GM12878 (cell line): ENCODE measurements around the gene AGAP3. TPM values are rescaled to one million over a fixed set of nuclear protein-coding genes. Genes with fewer than 3 reads are reported as not detected.

ENCODE experiments used
- ATAC-seq: fragments of 200-7000 bp; cut with Tn5 transposase; 3 replicates; pipeline ENCODE4 v1.9.1; 2020; ENCODE audit warnings: mild to moderate bottlenecking, moderate library complexity
- BruUV-seq: library from RNA; stranded (reverse); fragments of 400-500 nt; replicated peaks from 2 replicates; lab custom pipeline; 2021; lab: Mats Ljungman, UMichigan
- CTCF ChIA-PET: fragments of 300-600 bp; sonication (Branson Sonifier 250); formaldehyde crosslinking; extraction: SDS; loops from one replicate; lab custom pipeline; 2021; ENCODE audit warnings: inconsistent platforms; lab: Yijun Ruan, JAX
- POLR2A ChIA-PET: fragments of 350-600 bp; formaldehyde crosslinking; extraction: SDS; loops from one replicate; lab custom pipeline; 2021; ENCODE audit warnings: inconsistent platforms; lab: Charles Lee
- RAD21 ChIA-PET: fragments of 300-600 bp; sonication (Branson Sonifier 250); formaldehyde crosslinking; loops from one replicate; lab custom pipeline; 2023; ENCODE audit warnings: antibody characterized with exemption; ENCODE audit not compliant: unreplicated experiment; lab: Charles Lee
- SMC1A ChIA-PET: fragments of 300-600 bp; sonication (Branson Sonifier 250); formaldehyde crosslinking; loops from one replicate; lab custom pipeline; 2023; ENCODE audit not compliant: unreplicated experiment, uncharacterized antibody; lab: Charles Lee
- DNase-seq: peaks from one replicate; pipeline ENCODE4 v3.0.0-alpha.2; 2011; ENCODE audit warnings: low read depth, low spot score
- FAIRE-seq: peaks from 3 replicates; lab custom pipeline; 2011; peaks lifted over from hg19 to GRCh38; lab: Jason Lieb, UNC
- H2AFZ ChIP-seq: 2 replicates; pipeline ENCODE4 v1.6.0; 2011; ENCODE audit warnings: low read depth, low read length, control low read depth; ENCODE audit not compliant: control insufficient read depth
- H3K27ac ChIP-seq: 2 replicates; pipeline ENCODE4 v1.5.1; 2011; ENCODE audit warnings: control low read depth; ENCODE audit not compliant: control insufficient read depth, insufficient read depth
- H3K27me3 ChIP-seq, 2 experiments: replicated peaks in 1 of 2; 2 replicates each; pipeline versions ENCODE4 v1.6.0 to v1.6.1; 2011; ENCODE audit warnings: low read length in 1 of 2; ENCODE audit not compliant: control insufficient read depth in 2 of 2, insufficient read depth in 2 of 2
- H3K36me3 ChIP-seq, 2 experiments: 2 replicates each; pipeline ENCODE4 v1.5.1; 2011; ENCODE audit warnings: low read length in 1 of 2; ENCODE audit not compliant: control insufficient read depth in 2 of 2, insufficient read depth in 2 of 2
- H3K4me1 ChIP-seq: 2 replicates; pipeline ENCODE4 v1.6.1; 2011; ENCODE audit warnings: mild to moderate bottlenecking, low read length, moderate library complexity, mixed read lengths; ENCODE audit not compliant: control insufficient read depth, insufficient read depth
- H3K4me2 ChIP-seq: 2 replicates; pipeline ENCODE4 v1.6.0; 2011; ENCODE audit warnings: control low read depth; ENCODE audit not compliant: control insufficient read depth, insufficient read depth
- H3K4me3 ChIP-seq: fragments of 200-600 bp; sonication (generic); 2 replicates; pipeline ENCODE4 v1.5.1; 2016
- H3K79me2 ChIP-seq: 2 replicates; pipeline ENCODE4 v1.6.0; 2011; ENCODE audit warnings: low read length; ENCODE audit not compliant: control insufficient read depth, insufficient read depth
- H3K9ac ChIP-seq: 2 replicates; pipeline ENCODE4 v1.8.0; 2011; ENCODE audit warnings: low read length, control low read depth, mixed read lengths; ENCODE audit not compliant: control insufficient read depth, insufficient read depth
- H3K9me3 ChIP-seq: replicated peaks from 3 replicates; pipeline ENCODE4 v1.5.1; 2011; ENCODE audit warnings: mild to moderate bottlenecking, low read length; ENCODE audit not compliant: control insufficient read depth, insufficient read depth
- H4K20me1 ChIP-seq: 2 replicates; pipeline ENCODE4 v1.6.0; 2011; ENCODE audit not compliant: control insufficient read depth, insufficient read depth
- CBFB ChIP-seq: IDR thresholded peaks from 2 replicates; pipeline ENCODE4 v1.6.1; 2016; ENCODE audit warnings: antibody characterized with exemption, low read depth
- GATAD2B ChIP-seq: fragments of 450-650 bp; conservative IDR thresholded peaks from 2 replicates; pipeline ENCODE4 v1.6.1; 2017; ENCODE audit warnings: low read depth, mild to moderate bottlenecking, moderate library complexity
- LARP7 ChIP-seq: fragments of 450-650 bp; IDR thresholded peaks from 2 replicates; pipeline ENCODE4 v1.6.1; 2017; ENCODE audit warnings: mild to moderate bottlenecking
- MEF2A ChIP-seq: IDR thresholded peaks from 2 replicates; pipeline ENCODE4 v1.6.1; 2011; ENCODE audit warnings: low read depth, mild to moderate bottlenecking, low read length, moderate library complexity; ENCODE audit not compliant: insufficient read depth
- NRF1 ChIP-seq: conservative IDR thresholded peaks from 2 replicates; pipeline ENCODE4 v1.6.1; 2011; ENCODE audit warnings: mild to moderate bottlenecking, low read depth, low read length, improper control_type of control experiment
- PAX8 ChIP-seq: fragments of 450-650 bp; IDR thresholded peaks from 2 replicates; pipeline ENCODE4 v1.6.1; 2017; ENCODE audit warnings: mild to moderate bottlenecking, moderate library complexity
- POLR2A ChIP-seq: IDR thresholded peaks from 2 replicates; pipeline ENCODE4 v1.6.1; 2011; ENCODE audit warnings: low read depth, mild to moderate bottlenecking, low read length
- RELA ChIP-seq: fragments of 450-650 bp; IDR thresholded peaks from 2 replicates; pipeline ENCODE4 v1.8.0; 2014; ENCODE audit warnings: borderline replicate concordance; ENCODE audit not compliant: partially characterized antibody
- SREBF1 ChIP-seq: IDR thresholded peaks from 2 replicates; pipeline ENCODE4 v1.6.1; 2012; ENCODE audit warnings: mild to moderate bottlenecking, low read length
- SRF ChIP-seq, 2 experiments: IDR thresholded peaks; 2 replicates each; pipeline ENCODE4 v1.6.1; 2011; ENCODE audit warnings: low read depth in 2 of 2, low read length in 2 of 2, mild to moderate bottlenecking in 1 of 2, moderate library complexity in 1 of 2
- STAT1 ChIP-seq: fragments of 450-650 bp; conservative IDR thresholded peaks from 2 replicates; pipeline ENCODE4 v1.6.1; 2014; ENCODE audit warnings: antibody characterized with exemption, mild to moderate bottlenecking
- ZBED1 ChIP-seq: IDR thresholded peaks from 2 replicates; pipeline ENCODE4 v1.6.1; 2016; ENCODE audit warnings: borderline replicate concordance
- WGBS: methylation state at CpG from one replicate; pipeline ENCODE4 v1.1.6; 2016; ENCODE audit warnings: low lambda C conversion rate; ENCODE audit not compliant: insufficient replicate concordance, insufficient coverage; ENCODE audit errors: missing lambda C conversion rate; 5-methylcytosine and 5-hydroxymethylcytosine counted together
- in situ Hi-C: fragments of 300-500 bp; cut with MboI; formaldehyde crosslinking; loops from 9 replicates; pipeline ENCODE4 v1.14.3; 2018; ENCODE audit warnings: mixed read lengths
- intact Hi-C: fragments of 100-400 bp; cut with micrococcal nuclease; formaldehyde crosslinking; loops from one replicate; pipeline ENCODE4 v1.14.2; 2022; ENCODE audit not compliant: unreplicated experiment
- polyA plus RNA-seq, 11 experiments: library from polyadenylated mRNA; depleted of rRNA in 4 of 11; unstranded in 6 of 11; stranded (reverse) in 5 of 11; fragments of >200 nt; fragmentation: Nextera tagmentation in 4 of 11; fragmentation: Illumina TruSeq in 1 of 11; extraction: Ambion mirVana in 4 of 11; extraction: Trizol in 1 of 11; gene quantifications; 1 replicate in 1 of 11; 2 replicates in 10 of 11; pipeline versions ENCODE4 v1.2.1 to v1.2.3, GENCODE V29; 2011 to 2016; ENCODE audit warnings: inconsistent platforms in 2 of 11, missing spikeins in 2 of 11, low read depth in 1 of 11
- total RNA-seq, 4 experiments: library from RNA; depleted of rRNA in 3 of 4; stranded (reverse); fragments of >200 nt in 3 of 4; fragmentation: Illumina TruSeq in 1 of 4; extraction: Trizol in 1 of 4; gene quantifications; 2 replicates each; pipeline versions ENCODE4 v1.2.1 to v1.2.3, GENCODE V29; 2013 to 2021
- TF ChIP-seq, protein P1 (sequence below): IDR thresholded peaks from 2 replicates; pipeline ENCODE4 v1.6.1; 2011; ENCODE audit warnings: borderline replicate concordance, low read depth, mild to moderate bottlenecking, moderate library complexity, low read length; ENCODE audit not compliant: insufficient read depth, poor library complexity, severe bottlenecking

The AGAP3 gene
- total and polyA plus RNA-seq, 10 of the 15 experiments (the other 5 are each of a cell fraction or from before 2014, with no cell fraction given): 1.8 to 68.1 (median 15.7) TPM

DNA sequence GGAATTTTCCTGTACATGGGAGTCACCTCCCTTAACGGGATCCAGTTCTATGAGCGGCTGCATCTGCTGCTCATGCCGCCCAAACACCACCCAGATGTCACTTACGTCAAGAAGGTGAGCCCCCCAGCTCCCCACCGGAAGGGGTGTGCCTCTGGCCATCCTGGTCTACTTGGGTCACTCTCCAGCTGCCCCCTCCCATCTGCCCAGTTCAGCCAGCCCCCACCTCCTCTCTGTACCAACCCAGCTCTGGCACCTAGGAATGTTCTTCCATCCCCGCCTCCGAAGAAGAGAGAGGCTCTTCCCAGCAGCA lies 10.7 kb upstream of the AGAP3 start (continued):
- TF ChIP-seq MEF2A: no peak
- TF ChIP-seq CBFB: no peak
- no peak for TF ChIP-seq LARP7
- no peak for TF ChIP-seq PAX8
- no peak for TF ChIP-seq SRF (IDR thresholded peaks at IDR 0.05; ENCODE audit: low read depth in 2 of 2, low read length in 2 of 2)
- TF ChIP-seq, protein P1, sequence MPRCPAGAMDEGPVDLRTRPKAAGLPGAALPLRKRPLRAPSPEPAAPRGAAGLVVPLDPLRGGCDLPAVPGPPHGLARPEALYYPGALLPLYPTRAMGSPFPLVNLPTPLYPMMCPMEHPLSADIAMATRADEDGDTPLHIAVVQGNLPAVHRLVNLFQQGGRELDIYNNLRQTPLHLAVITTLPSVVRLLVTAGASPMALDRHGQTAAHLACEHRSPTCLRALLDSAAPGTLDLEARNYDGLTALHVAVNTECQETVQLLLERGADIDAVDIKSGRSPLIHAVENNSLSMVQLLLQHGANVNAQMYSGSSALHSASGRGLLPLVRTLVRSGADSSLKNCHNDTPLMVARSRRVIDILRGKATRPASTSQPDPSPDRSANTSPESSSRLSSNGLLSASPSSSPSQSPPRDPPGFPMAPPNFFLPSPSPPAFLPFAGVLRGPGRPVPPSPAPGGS: no peak
- TF ChIP-seq SREBF1: no peak
- no peak for TF ChIP-seq STAT1
- no peak for TF ChIP-seq RELA
- no peak for TF ChIP-seq NRF1
- TF ChIP-seq GATAD2B: no peak

DNA sequence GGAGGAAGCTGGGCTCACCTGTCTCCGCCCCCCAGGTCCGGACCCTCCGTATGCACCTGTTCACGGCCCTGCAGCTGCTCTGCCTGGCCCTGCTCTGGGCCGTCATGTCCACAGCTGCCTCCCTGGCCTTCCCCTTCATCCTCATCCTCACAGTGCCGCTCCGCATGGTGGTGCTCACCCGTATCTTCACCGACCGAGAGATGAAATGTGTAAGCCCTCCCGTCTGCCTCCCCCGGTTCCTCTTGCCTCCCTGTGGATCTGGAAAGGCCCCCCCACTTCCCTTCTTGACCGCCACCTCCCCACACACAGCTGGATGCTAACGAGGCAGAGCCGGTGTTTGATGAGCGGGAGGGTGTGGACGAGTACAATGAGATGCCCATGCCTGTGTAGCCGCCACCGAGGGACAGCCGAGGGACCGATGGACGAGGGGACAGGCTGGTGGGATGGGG lies 10.3 kb upstream of the AGAP3 start:
- Histone ChIP-seq H3K4me3 (no peak overlapping the region), H2AFZ (no peak overlapping the region), H4K20me1 (no peaks in the 10 kb centered on the region; the same call in 1 of the 2 replicates), H3K9ac (no peak overlapping the region), H3K27me3 (no peaks in the 10 kb centered on the region), H3K4me2 (no peak overlapping the region), H3K9me3 (no peaks in the 10 kb centered on the region), H3K27ac (no peak overlapping the region), H3K4me1 (peaks cover 8% of the 10 kb centered on the region), H3K79me2 (peaks cover 21% of the 10 kb centered on the region), H3K36me3 (peaks cover 0 to 23% of the 10 kb centered on the region in 2 experiments; a peak in 3 of 4 replicates)
- FAIRE-seq (no peak), DNase-seq (no peak), ATAC-seq (no peak)
- in situ Hi-C loops (no loop called here), intact Hi-C loops (no loop called here)
- SMC1A ChIA-PET: no interaction called here
- RAD21 ChIA-PET: interaction anchor here (0.6 kb wide), 1 partner anchor 9 kb away, joined by 3 read pairs; no protein-coding TSS in a partner anchor
- CTCF ChIA-PET: no interaction called here
- TSS peak; percentile 60 for BruUV-seq
- TF ChIP-seq ZBED1: no peak
- TF ChIP-seq POLR2A: peak; percentile 60
- POLR2A ChIA-PET: no interaction called here
- 77% methylated on average over 11 of the region's 22 CpGs for WGBS
